Fibroblast of mammary gland (primary cell): ENCODE results near the gene CD99.
"Not testable (repeated sequence)": the region's sequence is repeated elsewhere in the genome, so short reads cannot be mapped to it uniquely, and the experiment has no call there.

Source experiments
- DNase-seq: peaks from one replicate; pipeline ENCODE4 v3.0.0-alpha.2; 2010; ENCODE audit warnings: low read depth
- H3K4me3 ChIP-seq: 2 replicates; pipeline ENCODE4 v1.5.1; 2011; ENCODE audit warnings: low read depth, mild to moderate bottlenecking, low read length, moderate library complexity; ENCODE audit not compliant: control insufficient read depth
- TF ChIP-seq, protein P1 (sequence below): conservative IDR thresholded peaks from 2 replicates; pipeline ENCODE4 v1.5.1; 2011; ENCODE audit warnings: low read depth, low read length, inconsistent platforms; ENCODE audit not compliant: control insufficient read depth, insufficient read depth

The CD99 gene

GRCh38 chrX:2766906-2767305 is 75.8 kb downstream of the CD99 start:
- H3K4me3 ChIP-seq: no peak overlapping the region
- peak; percentile 46 for DNase-seq
- TF ChIP-seq, protein P1, sequence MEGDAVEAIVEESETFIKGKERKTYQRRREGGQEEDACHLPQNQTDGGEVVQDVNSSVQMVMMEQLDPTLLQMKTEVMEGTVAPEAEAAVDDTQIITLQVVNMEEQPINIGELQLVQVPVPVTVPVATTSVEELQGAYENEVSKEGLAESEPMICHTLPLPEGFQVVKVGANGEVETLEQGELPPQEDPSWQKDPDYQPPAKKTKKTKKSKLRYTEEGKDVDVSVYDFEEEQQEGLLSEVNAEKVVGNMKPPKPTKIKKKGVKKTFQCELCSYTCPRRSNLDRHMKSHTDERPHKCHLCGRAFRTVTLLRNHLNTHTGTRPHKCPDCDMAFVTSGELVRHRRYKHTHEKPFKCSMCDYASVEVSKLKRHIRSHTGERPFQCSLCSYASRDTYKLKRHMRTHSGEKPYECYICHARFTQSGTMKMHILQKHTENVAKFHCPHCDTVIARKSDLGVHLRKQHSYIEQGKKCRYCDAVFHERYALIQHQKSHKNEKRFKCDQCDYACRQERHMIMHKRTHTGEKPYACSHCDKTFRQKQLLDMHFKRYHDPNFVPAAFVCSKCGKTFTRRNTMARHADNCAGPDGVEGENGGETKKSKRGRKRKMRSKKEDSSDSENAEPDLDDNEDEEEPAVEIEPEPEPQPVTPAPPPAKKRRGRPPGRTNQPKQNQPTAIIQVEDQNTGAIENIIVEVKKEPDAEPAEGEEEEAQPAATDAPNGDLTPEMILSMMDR: no peak

DNA sequence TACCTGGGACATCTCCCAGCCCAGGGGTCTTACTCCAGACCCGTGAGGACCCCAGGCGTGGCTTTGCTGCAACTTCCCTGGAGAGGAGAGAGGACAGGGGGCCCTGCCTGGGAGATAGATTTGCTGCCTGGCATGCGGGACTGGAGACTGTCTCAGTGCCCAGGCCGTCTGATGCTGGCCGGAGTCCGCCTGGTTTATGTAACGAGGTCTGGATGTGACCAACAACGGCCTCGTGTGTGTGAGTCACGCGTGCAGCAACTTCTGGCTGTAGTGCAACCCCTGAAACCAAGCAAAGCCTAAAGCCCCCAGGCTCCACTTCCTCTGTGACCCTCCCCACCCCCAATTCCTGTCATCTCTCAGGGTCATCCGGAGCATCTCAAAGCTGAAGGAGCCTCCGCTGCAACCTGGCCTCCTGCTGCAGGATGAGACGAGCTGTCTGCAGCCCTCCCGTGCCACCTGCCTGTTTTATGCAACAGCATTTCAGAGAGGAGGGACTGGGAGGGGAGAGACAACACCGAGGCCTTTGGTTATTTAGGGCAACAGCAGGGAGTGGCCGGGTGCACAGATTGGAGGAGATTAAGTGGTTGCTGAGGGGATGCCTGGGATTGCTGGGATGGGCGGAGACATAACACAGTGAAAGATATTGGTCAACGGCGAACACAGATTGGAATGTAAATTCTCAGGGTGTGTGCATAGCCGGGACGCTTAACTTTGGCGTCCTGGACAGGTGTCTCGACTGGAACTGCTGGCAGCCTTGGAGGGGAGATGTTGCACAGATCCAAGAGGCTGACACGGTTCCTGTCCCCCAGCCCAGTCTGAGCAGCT is 76.7 kb downstream of the CD99 start:
- DNase-seq: peak; percentile 63
- no peak overlapping the region for H3K4me3 ChIP-seq
- TF ChIP-seq, protein P1: no peak

DNA sequence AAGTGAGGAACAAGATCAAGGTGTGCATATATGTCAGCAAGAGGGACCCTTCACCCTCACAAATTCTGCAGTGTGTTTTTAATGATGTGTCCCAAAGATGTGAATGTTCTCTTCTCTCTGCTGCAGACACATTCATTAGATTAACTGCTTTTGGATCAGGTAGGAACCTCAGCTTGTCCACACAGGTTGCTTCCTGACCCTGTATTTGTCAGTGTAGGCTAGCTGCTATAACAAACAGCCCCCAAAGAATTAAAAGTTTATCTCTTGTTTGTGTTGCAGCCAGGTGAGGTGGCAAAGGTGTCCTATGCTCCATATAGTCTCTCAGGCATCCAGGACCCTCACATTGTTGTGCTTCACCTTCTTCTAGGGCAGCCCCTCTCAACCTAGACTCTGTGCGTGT is 78.5 kb downstream of the CD99 start:
- TF ChIP-seq, protein P1: no peak
- no peak for DNase-seq

DNA sequence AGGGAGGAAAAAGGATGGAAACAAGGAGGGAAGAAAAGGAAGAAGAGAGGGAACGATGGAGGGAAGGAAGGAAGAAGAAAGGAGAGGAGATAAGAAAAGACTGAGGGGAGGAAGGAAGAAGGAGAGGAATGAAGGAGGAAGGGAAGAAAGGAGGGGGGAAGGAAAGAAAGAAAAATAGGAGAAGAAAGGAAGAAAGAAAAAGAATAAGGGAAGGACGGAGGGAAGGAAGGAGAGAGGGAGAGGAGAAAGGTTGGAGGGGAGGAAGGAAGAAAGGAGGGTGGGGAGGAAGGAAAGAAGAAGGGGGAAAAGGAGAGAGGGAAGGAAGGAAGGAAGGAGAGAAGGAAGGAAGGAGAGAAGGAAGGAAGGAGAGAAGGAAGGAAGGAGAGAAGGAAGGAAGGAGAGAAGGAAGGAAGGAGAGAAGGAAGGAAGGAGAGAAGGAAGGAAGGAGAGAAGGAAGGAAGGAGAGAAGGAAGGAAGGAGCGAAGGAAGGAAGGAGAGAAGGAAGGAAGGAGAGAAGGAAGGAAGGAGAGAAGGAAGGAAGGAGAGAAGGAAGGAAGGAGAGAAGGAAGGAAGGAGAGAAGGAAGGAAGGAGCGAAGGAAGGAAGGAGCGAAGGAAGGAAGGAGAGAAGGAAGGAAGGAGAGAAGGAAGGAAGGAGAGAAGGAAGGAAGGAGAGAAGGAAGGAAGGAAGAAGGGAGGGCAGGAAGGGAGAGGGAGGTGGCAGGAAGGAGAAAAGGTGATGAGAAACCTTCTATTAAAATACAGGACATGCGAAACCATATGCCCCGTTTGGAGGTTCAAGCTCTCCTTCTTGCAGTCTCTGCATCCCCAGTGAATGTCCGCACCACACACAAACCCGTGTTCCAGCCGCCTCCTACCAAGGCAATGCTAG is 82.3 kb downstream of the CD99 start:
- not testable (repeated sequence) for H3K4me3 ChIP-seq, DNase-seq

More for the DNA sequence above, 78.5 kb downstream of the CD99 start:
- H3K4me3 ChIP-seq: no peak overlapping the region

DNA sequence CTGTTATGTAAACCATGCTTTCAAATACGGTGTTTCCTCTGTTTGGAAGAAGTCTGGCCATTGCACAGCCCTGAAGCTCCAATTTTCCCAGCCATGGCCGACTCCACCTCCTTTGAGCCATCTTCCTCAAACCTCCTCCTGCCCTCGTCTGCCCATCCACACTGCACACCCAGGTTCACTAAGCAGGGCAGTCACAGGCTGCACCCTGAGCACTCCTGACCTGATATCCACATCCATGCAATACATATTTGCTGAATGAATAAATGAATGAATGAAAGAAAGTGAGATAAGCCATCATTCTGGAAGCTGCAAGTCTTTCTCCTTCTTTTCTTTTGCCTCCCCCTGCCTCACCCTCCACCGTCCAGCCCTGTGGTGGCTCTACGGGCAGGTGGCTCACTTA is 83.0 kb downstream of the CD99 start:
- H3K4me3 ChIP-seq: no peak overlapping the region
- DNase-seq: no peak
- TF ChIP-seq, protein P1: no peak

DNA sequence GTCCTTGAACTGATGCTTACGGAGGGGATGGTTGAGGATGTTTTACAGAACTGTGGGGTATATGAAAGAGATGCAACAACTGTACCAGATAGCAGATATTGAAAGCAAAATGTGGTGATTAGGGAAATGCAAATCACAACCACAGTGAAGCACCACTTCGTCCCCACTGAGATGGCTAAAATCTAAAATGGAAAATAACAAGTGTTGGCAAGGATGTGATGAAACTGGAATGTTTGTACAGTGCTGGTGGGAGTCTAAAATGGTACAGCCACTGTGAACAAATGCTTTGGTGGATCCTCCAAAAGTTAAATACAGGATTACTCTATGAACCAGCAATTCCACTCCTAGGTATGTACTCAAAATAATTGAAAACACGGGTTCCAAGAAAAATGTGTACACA is 83.7 kb downstream of the CD99 start:
- DNase-seq: no peak
- TF ChIP-seq, protein P1: no peak
- H3K4me3 ChIP-seq: no peak overlapping the region

- DNase-seq, H3K4me3 ChIP-seq: not testable (repeated sequence)
Observed at GRCh38 chrX:2780472-2781225, 89.6 kb downstream of the CD99 start.
